Muscle layer of duodenum (tissue), 2 donors: ENCODE data around the gene PHF2.

Experiments used
- H3K27ac ChIP-seq: one replicate; pipeline ENCODE4 v1.7.0; 2013; ENCODE audit warnings: mild to moderate bottlenecking, low read length
- H3K27me3 ChIP-seq: one replicate; pipeline ENCODE4 v1.7.0; 2013; ENCODE audit warnings: low read depth, mild to moderate bottlenecking, control low read depth, low read length
- H3K36me3 ChIP-seq, 2 donors: one replicate each; pipeline ENCODE4 v1.7.0; 2013; ENCODE audit warnings: low read length in 2 of 2, control low read depth in 1 of 2, mild to moderate bottlenecking in 1 of 2; ENCODE audit not compliant: insufficient read depth in 2 of 2, control insufficient read depth in 1 of 2
- H3K4me1 ChIP-seq, 2 donors: one replicate each; pipeline ENCODE4 v1.7.0; 2013; ENCODE audit warnings: low read length in 2 of 2, mild to moderate bottlenecking in 2 of 2, control low read depth in 1 of 2, moderate library complexity in 1 of 2; ENCODE audit not compliant: insufficient read depth in 2 of 2, control insufficient read depth in 1 of 2
- H3K4me3 ChIP-seq, 2 donors: one replicate each; pipeline ENCODE4 v1.7.0; 2013; ENCODE audit warnings: low read length in 2 of 2, low read depth in 1 of 2, mild to moderate bottlenecking in 1 of 2
- H3K9me3 ChIP-seq, 2 donors: one replicate each; pipeline ENCODE4 v1.7.0; 2013; ENCODE audit warnings: low read length in 2 of 2, control low read depth in 1 of 2, mild to moderate bottlenecking in 1 of 2; ENCODE audit not compliant: control insufficient read depth in 1 of 2
- donor health status: healthy.

The PHF2 gene

GRCh38 chr9:93693129-93693528, 116.7 kb downstream of the PHF2 start:
- H3K27me3 ChIP-seq = no peaks in the 10 kb centered on the region
- H3K9me3 ChIP-seq = peaks cover 8 to 30% of the 10 kb centered on the region in 2 donors

DNA sequence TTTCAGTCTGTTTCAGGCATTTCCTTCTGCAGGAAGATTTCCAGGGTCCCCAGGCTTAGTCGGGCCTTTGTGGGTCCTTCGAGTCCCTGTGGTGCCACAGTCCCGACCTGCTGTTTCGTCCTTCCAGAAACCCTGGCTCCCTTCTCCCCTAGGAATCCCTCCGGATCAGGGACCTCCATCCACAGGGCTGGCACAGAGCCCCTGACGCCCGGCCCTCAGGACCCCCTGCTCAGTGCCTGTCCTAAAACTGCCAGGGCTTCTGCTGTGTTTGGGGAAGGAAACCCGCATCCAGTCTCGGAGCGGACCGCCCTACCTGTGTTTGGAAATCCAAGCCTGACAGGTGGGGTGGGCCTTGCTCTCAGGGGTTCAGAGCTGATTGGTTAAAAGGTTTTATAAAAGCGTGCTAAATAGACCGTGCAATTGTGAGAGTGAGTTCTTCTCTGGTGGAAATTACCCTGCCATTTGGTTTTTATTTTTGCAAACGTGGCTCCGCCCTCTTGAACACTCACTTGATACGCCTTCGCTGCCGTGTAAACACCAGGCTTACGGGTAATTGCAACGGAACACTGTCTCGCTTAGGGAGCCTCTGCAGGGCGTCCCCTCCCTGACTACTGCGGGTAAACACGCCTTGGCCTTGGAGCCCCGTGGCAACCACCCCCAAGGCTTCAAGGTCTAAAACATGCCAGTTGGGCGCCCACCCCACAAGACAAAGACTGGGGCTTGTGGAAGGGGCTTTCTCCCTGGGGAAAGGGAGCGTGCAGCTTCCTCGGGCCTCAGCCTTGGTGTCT, 121.2 kb downstream of the PHF2 start:
- H3K4me3 ChIP-seq = no peak overlapping the region
- no peak overlapping the region for H3K27ac ChIP-seq
- H3K4me1 ChIP-seq = no peaks in the 10 kb centered on the region
- H3K36me3 ChIP-seq = no peaks in the 10 kb centered on the region
- no peaks in the 10 kb centered on the region for H3K27me3 ChIP-seq
- H3K9me3 ChIP-seq = peaks cover 5 to 17% of the 10 kb centered on the region in 2 donors

More at GRCh38 chr9:93693129-93693528, 116.7 kb downstream of the PHF2 start:
- Histone ChIP-seq H3K4me1 (no peaks in the 10 kb centered on the region), H3K4me3 (no peak overlapping the region), H3K27ac (no peak overlapping the region), H3K36me3 (no peaks in the 10 kb centered on the region)

DNA sequence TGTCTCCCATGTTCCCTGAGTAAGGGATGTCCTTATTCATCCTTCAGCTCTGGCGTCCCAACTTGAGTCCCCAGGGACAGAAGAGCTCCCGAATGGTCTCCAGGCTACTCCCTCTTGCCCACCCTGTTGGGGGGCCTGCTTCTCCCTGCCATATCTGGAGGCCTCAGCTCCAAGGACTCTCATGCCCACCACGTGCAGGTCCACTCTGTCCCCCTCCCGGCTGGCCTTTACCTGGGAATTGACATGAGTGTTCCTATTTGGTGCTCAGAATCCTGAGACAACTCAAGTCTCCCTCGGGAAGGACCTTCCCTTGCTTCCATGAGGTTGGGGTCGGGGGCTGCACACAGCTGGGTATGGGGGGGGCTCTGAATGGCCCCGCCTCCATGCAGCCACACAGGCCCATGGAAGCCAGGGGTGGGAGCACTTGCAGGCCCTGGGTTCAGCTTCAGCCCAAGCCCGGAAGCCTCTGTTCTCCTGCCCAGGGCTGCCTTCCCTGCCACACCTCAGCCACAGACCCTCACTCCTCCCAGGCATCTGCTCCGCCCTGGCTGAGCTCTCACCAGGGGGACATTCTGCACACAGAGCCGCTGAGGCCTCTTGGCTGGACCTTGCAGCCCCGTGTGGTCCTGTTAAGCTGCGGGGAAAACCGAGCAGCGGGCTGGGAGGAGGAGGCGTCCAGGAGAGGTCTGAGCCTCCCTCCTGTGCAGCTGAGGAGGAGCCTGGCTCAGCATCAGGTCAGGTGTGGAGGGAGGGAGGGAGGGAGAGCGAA, 121.9 kb downstream of the PHF2 start:
- peaks cover 5 to 17% of the 10 kb centered on the region in 2 donors for H3K9me3 ChIP-seq
- H3K27me3 ChIP-seq = no peaks in the 10 kb centered on the region
- no peak overlapping the region for H3K4me3 ChIP-seq
- H3K36me3 ChIP-seq = no peaks in the 10 kb centered on the region
- H3K27ac ChIP-seq = no peak overlapping the region
- no peaks in the 10 kb centered on the region for H3K4me1 ChIP-seq

GRCh38 chr9:93699650-93700049, 123.3 kb downstream of the PHF2 start:
- no peaks in the 10 kb centered on the region for H3K36me3 ChIP-seq
- peaks cover 5 to 24% of the 10 kb centered on the region in 2 donors for H3K9me3 ChIP-seq
- no peaks in the 10 kb centered on the region for H3K4me1 ChIP-seq

GRCh38 chr9:93701494-93702218, 125.3 kb downstream of the PHF2 start:
- H3K9me3 ChIP-seq = peaks cover 5 to 22% of the 10 kb centered on the region in 2 donors

More at GRCh38 chr9:93699650-93700049, 123.3 kb downstream of the PHF2 start:
- Histone ChIP-seq H3K27me3 (no peaks in the 10 kb centered on the region), H3K27ac (no peak overlapping the region), H3K4me3 (no peak overlapping the region)

GRCh38 chr9:93702261-93702660, 125.9 kb downstream of the PHF2 start:
- H3K4me1 ChIP-seq = no peaks in the 10 kb centered on the region
- H3K27me3 ChIP-seq = no peaks in the 10 kb centered on the region
- H3K27ac ChIP-seq = no peak overlapping the region
- H3K36me3 ChIP-seq = no peaks in the 10 kb centered on the region
- H3K9me3 ChIP-seq = peaks cover 5 to 22% of the 10 kb centered on the region in 2 donors
- H3K4me3 ChIP-seq = no peak overlapping the region

More at GRCh38 chr9:93701494-93702218, 125.3 kb downstream of the PHF2 start:
- Histone ChIP-seq H3K27me3 (no peaks in the 10 kb centered on the region), H3K27ac (no peak overlapping the region), H3K4me3 (no peak overlapping the region), H3K4me1 (no peaks in the 10 kb centered on the region), H3K36me3 (no peaks in the 10 kb centered on the region)

- Histone ChIP-seq H3K27me3 (no peaks in the 10 kb centered on the region), H3K4me1 (no peaks in the 10 kb centered on the region)
Measured at GRCh38 chr9:93708289-93708986, 132.1 kb downstream of the PHF2 start.

DNA sequence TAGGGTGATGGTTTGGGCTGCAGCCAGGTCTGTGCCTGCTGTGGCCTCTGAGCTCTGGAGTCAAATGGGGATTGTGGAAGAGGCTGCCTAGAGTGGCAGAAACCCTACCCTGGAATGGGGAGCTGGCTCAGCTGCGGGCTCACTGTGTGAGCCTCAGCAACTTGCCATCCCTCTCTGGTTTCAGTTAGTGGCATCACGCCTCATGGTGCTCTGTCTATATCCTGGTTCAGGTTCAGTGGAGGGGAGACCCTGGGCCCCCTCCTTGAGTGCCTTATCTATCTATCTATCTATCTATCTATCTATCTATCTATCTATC, 132.6 kb downstream of the PHF2 start:
- no peaks in the 10 kb centered on the region for H3K27me3 ChIP-seq
- H3K4me1 ChIP-seq = no peaks in the 10 kb centered on the region
- H3K9me3 ChIP-seq = peaks cover 0 to 14% of the 10 kb centered on the region in 2 donors
- no peak overlapping the region for H3K27ac ChIP-seq
- no peak overlapping the region for H3K4me3 ChIP-seq
- H3K36me3 ChIP-seq = no peaks in the 10 kb centered on the region

More at GRCh38 chr9:93708289-93708986, 132.1 kb downstream of the PHF2 start:
- H3K27ac ChIP-seq = no peak overlapping the region
- peaks cover 0 to 16% of the 10 kb centered on the region in 2 donors for H3K9me3 ChIP-seq
- no peak overlapping the region for H3K4me3 ChIP-seq
- no peaks in the 10 kb centered on the region for H3K36me3 ChIP-seq

DNA sequence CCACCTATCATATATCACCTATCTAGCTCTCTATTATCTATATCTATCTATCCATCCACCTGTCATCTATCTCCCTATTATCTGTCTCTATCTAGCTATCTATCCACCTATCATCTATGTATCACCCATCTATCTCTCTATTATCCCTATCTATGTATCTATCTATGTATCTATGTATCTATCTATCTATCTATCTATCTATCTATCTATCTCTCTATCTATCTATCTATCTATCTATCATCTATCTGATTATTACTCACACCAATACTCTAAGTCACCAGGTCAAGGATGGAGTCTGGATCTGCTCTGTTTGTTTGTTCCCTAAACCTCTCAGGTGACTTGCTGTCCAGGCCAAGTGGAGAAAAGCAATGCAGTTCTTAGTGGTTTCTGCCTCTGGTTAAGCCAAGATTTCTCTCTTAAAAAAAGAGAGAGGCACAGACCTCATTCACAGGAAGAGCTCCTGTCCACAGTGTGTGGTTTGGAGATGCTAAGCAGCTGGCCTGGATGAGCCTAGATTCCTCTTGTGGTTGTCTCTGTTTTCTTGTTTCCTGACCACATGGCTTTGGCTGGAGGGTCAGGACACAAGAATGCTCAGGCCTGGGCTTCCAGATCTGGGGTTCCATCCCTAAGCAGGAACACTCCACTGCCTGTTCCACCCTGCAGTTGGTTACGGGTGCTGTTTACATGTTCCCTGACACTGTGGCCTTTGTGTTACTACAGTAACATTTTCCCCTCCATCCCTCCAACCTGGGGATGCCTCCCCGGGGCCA, 133.4 kb downstream of the PHF2 start:
- Histone ChIP-seq H3K36me3 (no peaks in the 10 kb centered on the region), H3K4me1 (no peaks in the 10 kb centered on the region), H3K27ac (no peak overlapping the region), H3K4me3 (no peak overlapping the region), H3K9me3 (peaks cover 0 to 10% of the 10 kb centered on the region in 2 donors), H3K27me3 (no peaks in the 10 kb centered on the region)

GRCh38 chr9:93710370-93710723, 134.0 kb downstream of the PHF2 start:
- Histone ChIP-seq H3K4me3 (no peak overlapping the region), H3K4me1 (no peaks in the 10 kb centered on the region), H3K9me3 (peaks cover 0 to 10% of the 10 kb centered on the region in 2 donors), H3K27ac (no peak overlapping the region), H3K27me3 (no peaks in the 10 kb centered on the region), H3K36me3 (no peaks in the 10 kb centered on the region)
